GM12891 (cell line): ENCODE measurements around the gene PPHLN1.
A peak's percentile ranks its signal among the peaks of the same experiment; 100 is the strongest.
"Not testable (repeated sequence)": the region's sequence is repeated elsewhere in the genome, so short reads cannot be mapped to it uniquely, and the experiment has no call there.

Experiments
- DNase-seq: peaks from one replicate; pipeline ENCODE4 v3.0.0; 2011; ENCODE audit warnings: low spot score; ENCODE audit not compliant: insufficient read length
- FAIRE-seq: peaks from 2 replicates; lab custom pipeline; 2011; peaks lifted over from hg19 to GRCh38; lab: Jason Lieb, UNC
- PAX5 ChIP-seq: IDR thresholded peaks from 2 replicates; pipeline ENCODE4 v1.6.1; 2011; ENCODE audit warnings: low read length, moderate library complexity, mild to moderate bottlenecking; ENCODE audit not compliant: insufficient read depth, severe bottlenecking
- POLR2A ChIP-seq: IDR thresholded peaks from 2 replicates; pipeline ENCODE4 v1.6.1; 2011; ENCODE audit warnings: low read depth, low read length, control low read depth
- POLR2AphosphoS5 ChIP-seq: IDR thresholded peaks from 2 replicates; pipeline ENCODE4 v1.6.1; 2011; ENCODE audit warnings: low read depth, low read length, control low read depth
- POU2F2 ChIP-seq: IDR thresholded peaks from 2 replicates; pipeline ENCODE4 v1.6.1; 2011; ENCODE audit warnings: low read depth, mild to moderate bottlenecking, control low read depth, low read length, moderate library complexity
- SPI1 ChIP-seq: IDR thresholded peaks from 2 replicates; pipeline ENCODE4 v1.6.1; 2011; ENCODE audit warnings: low read depth, low read length, control low read depth
- TAF1 ChIP-seq: IDR thresholded peaks from 2 replicates; pipeline ENCODE4 v1.6.1; 2011; ENCODE audit warnings: low read depth, low read length, control low read depth

Gene PPHLN1

GRCh38 chr12:42342028-42342427, 16.1 kb downstream of the PPHLN1 start:
- FAIRE-seq (no peak), DNase-seq (no peak)
- no peak for TF ChIP-seq TAF1
- TF ChIP-seq POLR2A = no peak
- TF ChIP-seq SPI1 = no peak
- TF ChIP-seq POLR2AphosphoS5 = no peak
- TF ChIP-seq PAX5 = no peak
- no peak for TF ChIP-seq POU2F2

- TF ChIP-seq PAX5 (no peak), POLR2A (no peak), TAF1 (no peak), POLR2AphosphoS5 (no peak), POU2F2 (no peak)
- DNase-seq = no peak
- no peak for FAIRE-seq
These were observed 17.8 kb downstream of the PPHLN1 start for GRCh38 chr12:42343721-42344120.

GRCh38 chr12:42346403-42347002, 20.5 kb downstream of the PPHLN1 start:
- TF ChIP-seq POLR2A (no peak), SPI1 (no peak), PAX5 (no peak), POLR2AphosphoS5 (no peak), TAF1 (no peak), POU2F2 (no peak)
- FAIRE-seq (no peak), DNase-seq (no peak)

GRCh38 chr12:42349119-42350020, 23.4 kb downstream of the PPHLN1 start:
- not testable (repeated sequence) for DNase-seq, FAIRE-seq

GRCh38 chr12:42350021-42350407, 24.0 kb downstream of the PPHLN1 start:
- DNase-seq, FAIRE-seq: not testable (repeated sequence)

- DNase-seq (no peak), FAIRE-seq (no peak)
- no peak for TF ChIP-seq TAF1
- no peak for TF ChIP-seq POU2F2
These were observed 30.4 kb downstream of the PPHLN1 start for GRCh38 chr12:42356344-42356743.

GRCh38 chr12:42360747-42361403, 34.9 kb downstream of the PPHLN1 start:
- FAIRE-seq (peak; percentile 5), DNase-seq (no peak)
- no peak for TF ChIP-seq TAF1
- TF ChIP-seq POLR2AphosphoS5 = no peak
- no peak for TF ChIP-seq PAX5
- no peak for TF ChIP-seq POLR2A
- no peak for TF ChIP-seq SPI1
- no peak for TF ChIP-seq POU2F2

GRCh38 chr12:42361909-42362646, 36.1 kb downstream of the PPHLN1 start:
- FAIRE-seq = peak; percentile 54
- TF ChIP-seq TAF1 (no peak), POLR2AphosphoS5 (no peak), SPI1 (no peak), POLR2A (no peak), PAX5 (no peak), POU2F2 (no peak)
- no peak for DNase-seq

GRCh38 chr12:42362647-42363260, 36.8 kb downstream of the PPHLN1 start:
- DNase-seq (no peak), FAIRE-seq (peak; percentile 47)
- TF ChIP-seq TAF1 = no peak
- TF ChIP-seq PAX5 = no peak
- TF ChIP-seq POLR2A = no peak
- no peak for TF ChIP-seq SPI1
- no peak for TF ChIP-seq POLR2AphosphoS5
- no peak for TF ChIP-seq POU2F2

- TF ChIP-seq TAF1 = no peak
- no peak for TF ChIP-seq POLR2A
- no peak for TF ChIP-seq POLR2AphosphoS5
- TF ChIP-seq POU2F2 = no peak
- FAIRE-seq (no peak), DNase-seq (no peak)
These were observed 38.7 kb downstream of the PPHLN1 start for GRCh38 chr12:42364692-42365091.
